22Rv1 (cell line): ENCODE data around the gene SRSF11.

Source experiments
- H3K27ac ChIP-seq: fragments of 450-650 bp; 2 replicates; pipeline ENCODE4 v1.5.1; 2017
- CTCF ChIP-seq: fragments of 450-650 bp; IDR thresholded peaks from 2 replicates; pipeline ENCODE4 v1.5.1; 2017; ENCODE audit warnings: mild to moderate bottlenecking
- ZFX ChIP-seq: fragments of 450-650 bp; IDR thresholded peaks from 2 replicates; pipeline ENCODE4 v1.6.1; 2017; ENCODE audit warnings: antibody characterized with exemption, borderline replicate concordance

The SRSF11 gene

GRCh38 chr1:70284366-70284765, 63.2 kb downstream of the SRSF11 start:
- TF ChIP-seq ZFX (no peak), CTCF (no peak)
- no peak overlapping the region for H3K27ac ChIP-seq

GRCh38 chr1:70286453-70286852, 65.3 kb downstream of the SRSF11 start:
- H3K27ac ChIP-seq, result no peak overlapping the region
- TF ChIP-seq ZFX, result no peak

- no peak for TF ChIP-seq CTCF
- TF ChIP-seq ZFX, result no peak
- no peak overlapping the region for H3K27ac ChIP-seq
Measured at GRCh38 chr1:70288166-70288565, 67.0 kb downstream of the SRSF11 start.

- H3K27ac ChIP-seq, result no peak overlapping the region
- TF ChIP-seq ZFX (no peak), CTCF (no peak)
Measured at GRCh38 chr1:70290218-70290617, 69.0 kb downstream of the SRSF11 start.

GRCh38 chr1:70293186-70293843, 72.1 kb downstream of the SRSF11 start:
- TF ChIP-seq CTCF (no peak), ZFX (no peak)
- H3K27ac ChIP-seq, result no peak overlapping the region

GRCh38 chr1:70295749-70296148, 74.6 kb downstream of the SRSF11 start:
- H3K27ac ChIP-seq, result no peak overlapping the region
- TF ChIP-seq ZFX (no peak), CTCF (no peak)

- TF ChIP-seq ZFX (no peak), CTCF (no peak)
- H3K27ac ChIP-seq, result no peak overlapping the region
Measured at GRCh38 chr1:70299472-70299871, 78.3 kb downstream of the SRSF11 start.
